ENCODE results near the gene IER3IP1.

GRCh38 chr18:47184419-47185050 is 8.4 kb upstream of the IER3IP1 start:
- TF ChIP-seq CTCF (conservative IDR thresholded peaks at IDR 0.05) (no peak), EZH2 (IDR thresholded peaks at IDR 0.05; ENCODE audit: low read depth) (no peak)
